Gastrocnemius medialis (tissue), 4 donors: ENCODE measurements around the gene FAM117B.

ENCODE experiments used
- CTCF ChIP-seq, 5 experiments: fragments of 450-650 bp in 3 of 5; fragments of 200-600 bp in 2 of 5; sonication (generic) in 2 of 5; IDR thresholded peaks in 4 of 5; conservative IDR thresholded peaks in 1 of 5; 1 replicate in 4 of 5; 2 replicates in 1 of 5; pipeline ENCODE4 v1.5.1; 2016 to 2019; ENCODE audit warnings: antibody characterized with exemption in 5 of 5, mild to moderate bottlenecking in 3 of 5, moderate library complexity in 3 of 5
- POLR2A ChIP-seq, 2 donors: fragments of 450-650 bp; IDR thresholded peaks; one replicate each; pipeline ENCODE4 v1.6.1; 2017; ENCODE audit warnings: antibody characterized with exemption in 2 of 2, mild to moderate bottlenecking in 2 of 2, moderate library complexity in 2 of 2

DNA sequence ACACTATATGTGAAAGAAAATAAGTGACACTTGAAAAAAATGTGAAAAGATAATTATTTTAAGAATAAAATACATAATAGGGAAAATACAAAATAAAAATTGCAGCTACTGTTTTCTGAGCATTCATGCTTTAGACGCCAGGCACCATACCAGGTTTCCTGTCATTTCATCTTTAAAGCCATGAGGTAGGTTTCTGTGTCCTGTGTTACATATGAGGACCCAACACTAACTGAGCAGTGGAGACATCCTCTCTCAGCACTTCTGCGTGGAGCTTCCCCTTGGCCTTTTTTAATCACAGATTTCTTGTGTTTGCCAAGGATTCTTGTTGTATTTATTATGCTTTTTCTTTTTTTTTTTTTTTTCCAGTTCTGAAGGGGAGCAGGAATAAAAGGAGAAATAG is 117.3 kb downstream of the FAM117B start:
- TF ChIP-seq CTCF (IDR thresholded peaks at IDR 0.05 in 4 of 5, conservative IDR thresholded peaks at IDR 0.05 in 1 of 5): no peak
- TF ChIP-seq POLR2A (IDR thresholded peaks at IDR 0.05): no peak
